OCI-LY3 (cell line): Measurements from ENCODE around the gene AUTS2.

ENCODE experiments used
- CTCF ChIP-seq: fragments of 200-600, 300-600 bp; sonication (generic); IDR thresholded peaks from 2 replicates; pipeline ENCODE4 v1.5.1; 2014; ENCODE audit warnings: antibody characterized with exemption, low read length, low read depth
- EZH2phosphoT487 ChIP-seq: fragments of 200-600 bp; shearing (Covaris generic); IDR thresholded peaks from 2 replicates; pipeline ENCODE4 v1.6.1; 2018; ENCODE audit warnings: antibody characterized with exemption, mixed run types, low read depth

GRCh38 chr7:69825113-69825972 lies 227.1 kb downstream of the AUTS2 start:
- TF ChIP-seq CTCF: no peak
- TF ChIP-seq EZH2phosphoT487: no peak
